Measurements from ENCODE around the gene FLACC1.

The FLACC1 gene

DNA sequence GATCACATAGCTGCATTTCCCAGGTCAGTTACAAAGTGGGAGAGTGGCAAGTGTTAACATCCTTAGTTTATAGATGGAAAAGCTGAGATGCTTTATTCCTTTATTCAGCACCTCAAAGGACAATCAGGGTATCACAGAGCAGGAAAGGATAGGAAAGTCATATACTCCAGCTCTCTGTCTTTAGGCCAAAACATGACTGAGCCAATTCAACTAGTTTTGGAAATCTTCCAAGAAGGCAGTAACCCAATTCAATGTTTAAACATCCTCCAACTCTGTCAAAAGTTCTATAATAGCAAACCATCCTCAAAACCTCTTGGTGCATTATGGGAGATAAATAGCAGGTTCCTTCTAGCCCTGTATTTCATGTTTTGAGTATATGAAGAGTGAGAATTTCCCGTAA, 71.6 kb downstream of the FLACC1 start:
- H3K36me3 ChIP-seq (ENCODE audit: control insufficient read depth in 1 of 2, insufficient read depth in 2 of 2, low read length in 2 of 2): peaks cover 36 to 49% of the 10 kb centered on the region in 2 donors
- no peak overlapping the region for H3K4me3 ChIP-seq (ENCODE audit: low read depth in 1 of 2, low read length in 2 of 2)
- no peak overlapping the region for H3K27ac ChIP-seq (ENCODE audit: low read depth, low read length)
- peaks cover 0 to 13% of the 10 kb centered on the region in 2 donors for H3K9me3 ChIP-seq (ENCODE audit: control insufficient read depth in 1 of 2, low read length in 2 of 2)
- H3K4me1 ChIP-seq (ENCODE audit: control insufficient read depth in 1 of 2, insufficient read depth in 2 of 2, low read length in 2 of 2): no peaks in the 10 kb centered on the region
- no peaks in the 10 kb centered on the region for H3K27me3 ChIP-seq (ENCODE audit: control insufficient read depth in 1 of 2, insufficient read depth in 2 of 2, low read length in 2 of 2)
- H3K9ac ChIP-seq (ENCODE audit: low read depth in 1 of 2, low read length in 2 of 2): no peak overlapping the region

- H3K4me1 ChIP-seq (ENCODE audit: control insufficient read depth in 1 of 2, insufficient read depth in 2 of 2, low read length in 2 of 2): no peaks in the 10 kb centered on the region
- no peak overlapping the region for H3K4me3 ChIP-seq (ENCODE audit: low read depth in 1 of 2, low read length in 2 of 2)
- H3K9me3 ChIP-seq (ENCODE audit: control insufficient read depth in 1 of 2, low read length in 2 of 2): no peaks in the 10 kb centered on the region
- no peak overlapping the region for H3K27ac ChIP-seq (ENCODE audit: low read depth, low read length)
- H3K27me3 ChIP-seq (ENCODE audit: control insufficient read depth in 1 of 2, insufficient read depth in 2 of 2, low read length in 2 of 2): no peaks in the 10 kb centered on the region
- peaks cover 30 to 42% of the 10 kb centered on the region in 2 donors for H3K36me3 ChIP-seq (ENCODE audit: control insufficient read depth in 1 of 2, insufficient read depth in 2 of 2, low read length in 2 of 2)
- no peak overlapping the region for H3K9ac ChIP-seq (ENCODE audit: low read depth in 1 of 2, low read length in 2 of 2)
Measured at GRCh38 chr2:201280191-201281040, 76.7 kb downstream of the FLACC1 start.

DNA sequence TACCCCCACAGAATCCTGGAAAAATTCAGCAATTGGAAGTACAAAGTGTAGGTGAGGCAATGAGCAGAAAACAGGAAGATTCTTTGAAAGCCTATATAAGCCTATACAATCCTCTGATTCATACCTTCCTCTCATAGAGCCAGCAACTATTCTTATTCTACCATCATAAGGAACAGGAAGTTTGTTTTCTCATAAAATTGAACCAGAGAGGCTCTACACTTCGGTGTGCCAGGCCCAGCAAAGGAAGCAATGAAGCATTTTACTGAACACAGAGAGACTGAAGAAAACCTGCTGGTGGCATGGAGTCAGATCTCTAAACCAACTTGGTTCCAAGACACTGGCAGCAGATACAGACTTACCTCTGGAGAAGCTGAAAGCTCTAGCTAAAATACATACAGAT, 78.1 kb downstream of the FLACC1 start:
- Histone ChIP-seq H3K36me3 (ENCODE audit: control insufficient read depth in 1 of 2, insufficient read depth in 2 of 2, low read length in 2 of 2) (peaks cover 25 to 44% of the 10 kb centered on the region in 2 donors), H3K9ac (ENCODE audit: low read depth in 1 of 2, low read length in 2 of 2) (no peak overlapping the region), H3K27ac (ENCODE audit: low read depth, low read length) (no peak overlapping the region), H3K4me3 (ENCODE audit: low read depth in 1 of 2, low read length in 2 of 2) (no peak overlapping the region), H3K9me3 (ENCODE audit: control insufficient read depth in 1 of 2, low read length in 2 of 2) (no peaks in the 10 kb centered on the region), H3K4me1 (ENCODE audit: control insufficient read depth in 1 of 2, insufficient read depth in 2 of 2, low read length in 2 of 2) (no peaks in the 10 kb centered on the region), H3K27me3 (ENCODE audit: control insufficient read depth in 1 of 2, insufficient read depth in 2 of 2, low read length in 2 of 2) (no peaks in the 10 kb centered on the region)

DNA sequence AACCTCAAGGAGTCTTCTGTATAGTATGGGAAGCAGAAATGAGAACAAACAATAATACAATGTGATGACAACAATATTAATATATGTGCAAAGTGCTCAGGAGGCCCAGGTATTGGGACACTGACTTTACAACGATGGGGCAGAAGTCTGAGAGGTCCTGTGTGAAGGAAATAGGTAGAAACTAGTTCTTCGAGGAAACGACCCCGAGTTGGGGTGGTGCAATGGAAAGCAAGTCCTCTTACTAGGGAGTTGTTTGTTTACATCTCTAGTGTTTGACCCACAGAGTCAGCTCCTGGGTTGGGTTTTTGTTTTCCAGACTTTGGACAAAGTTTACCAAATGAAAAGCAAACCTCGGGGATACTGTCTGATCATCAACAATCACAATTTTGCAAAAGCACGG, 80.6 kb downstream of the FLACC1 start:
- Histone ChIP-seq H3K4me3 (ENCODE audit: low read depth in 1 of 2, low read length in 2 of 2) (no peak overlapping the region), H3K4me1 (ENCODE audit: control insufficient read depth in 1 of 2, insufficient read depth in 2 of 2, low read length in 2 of 2) (no peaks in the 10 kb centered on the region), H3K9me3 (ENCODE audit: control insufficient read depth in 1 of 2, low read length in 2 of 2) (no peaks in the 10 kb centered on the region), H3K36me3 (ENCODE audit: control insufficient read depth in 1 of 2, insufficient read depth in 2 of 2, low read length in 2 of 2) (peaks cover 32 to 67% of the 10 kb centered on the region in 2 donors), H3K27ac (ENCODE audit: low read depth, low read length) (no peak overlapping the region), H3K27me3 (ENCODE audit: control insufficient read depth in 1 of 2, insufficient read depth in 2 of 2, low read length in 2 of 2) (no peaks in the 10 kb centered on the region), H3K9ac (ENCODE audit: low read depth in 1 of 2, low read length in 2 of 2) (no peak overlapping the region)

GRCh38 chr2:201275990-201276389, 81.2 kb downstream of the FLACC1 start:
- no peaks in the 10 kb centered on the region for H3K27me3 ChIP-seq (ENCODE audit: control insufficient read depth in 1 of 2, insufficient read depth in 2 of 2, low read length in 2 of 2)
- H3K4me3 ChIP-seq (ENCODE audit: low read depth in 1 of 2, low read length in 2 of 2): no peak overlapping the region
- H3K9ac ChIP-seq (ENCODE audit: low read depth in 1 of 2, low read length in 2 of 2): no peak overlapping the region
- no peak overlapping the region for H3K27ac ChIP-seq (ENCODE audit: low read depth, low read length)
- H3K9me3 ChIP-seq (ENCODE audit: control insufficient read depth in 1 of 2, low read length in 2 of 2): no peaks in the 10 kb centered on the region
- peaks cover 34 to 73% of the 10 kb centered on the region in 2 donors for H3K36me3 ChIP-seq (ENCODE audit: control insufficient read depth in 1 of 2, insufficient read depth in 2 of 2, low read length in 2 of 2)
- H3K4me1 ChIP-seq (ENCODE audit: control insufficient read depth in 1 of 2, insufficient read depth in 2 of 2, low read length in 2 of 2): no peaks in the 10 kb centered on the region

DNA sequence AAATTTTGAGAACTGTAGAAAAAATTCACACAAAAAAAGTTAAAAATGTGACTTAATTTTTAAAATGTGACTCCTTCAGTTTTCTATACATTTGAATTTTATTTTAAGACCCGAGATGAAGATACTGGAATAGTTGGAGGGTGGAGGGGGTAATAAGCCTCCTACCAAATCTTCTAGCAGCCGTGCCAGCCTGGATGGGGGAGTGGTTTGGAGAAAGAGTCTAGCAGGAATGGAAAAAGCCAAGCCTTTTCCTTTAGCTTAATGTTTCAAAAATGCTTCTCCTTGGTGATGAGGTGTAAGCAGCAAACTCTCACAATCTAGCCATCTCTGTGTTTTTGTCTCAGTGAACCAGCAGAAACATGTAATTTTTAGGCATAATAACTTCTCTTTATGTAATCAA, 82.1 kb downstream of the FLACC1 start:
- H3K4me1 ChIP-seq (ENCODE audit: control insufficient read depth in 1 of 2, insufficient read depth in 2 of 2, low read length in 2 of 2): no peaks in the 10 kb centered on the region
- H3K36me3 ChIP-seq (ENCODE audit: control insufficient read depth in 1 of 2, insufficient read depth in 2 of 2, low read length in 2 of 2): peaks cover 39 to 82% of the 10 kb centered on the region in 2 donors
- H3K27ac ChIP-seq (ENCODE audit: low read depth, low read length): no peak overlapping the region
- no peak overlapping the region for H3K4me3 ChIP-seq (ENCODE audit: low read depth in 1 of 2, low read length in 2 of 2)
- H3K27me3 ChIP-seq (ENCODE audit: control insufficient read depth in 1 of 2, insufficient read depth in 2 of 2, low read length in 2 of 2): no peaks in the 10 kb centered on the region
- H3K9ac ChIP-seq (ENCODE audit: low read depth in 1 of 2, low read length in 2 of 2): no peak overlapping the region
- H3K9me3 ChIP-seq (ENCODE audit: control insufficient read depth in 1 of 2, low read length in 2 of 2): no peaks in the 10 kb centered on the region

DNA sequence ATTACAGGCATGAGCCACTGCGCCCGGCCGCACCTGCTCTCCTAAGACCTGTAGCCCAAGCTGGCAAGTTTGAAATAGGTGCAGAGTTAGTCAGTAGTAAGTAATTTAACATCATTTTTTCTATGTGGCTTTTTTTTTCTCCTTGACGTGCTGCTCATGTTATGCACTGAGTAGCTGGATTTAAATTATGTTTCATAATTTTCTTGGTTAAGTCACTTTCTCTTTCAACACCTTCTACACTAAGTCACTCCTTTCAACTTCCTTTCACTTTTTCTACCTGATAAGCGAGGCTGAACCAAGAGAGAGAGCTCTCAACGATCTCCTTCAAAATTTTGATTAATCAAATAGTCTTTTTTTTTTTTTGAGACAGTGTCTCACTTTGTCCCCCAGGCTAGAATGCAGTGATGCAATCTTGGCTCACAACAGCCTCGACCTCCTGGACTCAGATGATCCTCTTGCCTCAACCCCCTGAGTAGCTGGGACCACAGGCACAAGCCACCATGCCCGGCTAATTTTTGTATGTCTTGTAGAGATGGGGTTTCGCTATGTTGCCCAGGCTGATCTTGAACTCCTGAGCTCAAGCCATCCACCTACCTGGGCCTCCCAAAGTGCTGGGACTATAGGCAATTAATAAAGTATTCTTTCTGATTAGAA, 83.7 kb downstream of the FLACC1 start:
- Histone ChIP-seq H3K9me3 (ENCODE audit: control insufficient read depth in 1 of 2, low read length in 2 of 2) (no peaks in the 10 kb centered on the region), H3K4me1 (ENCODE audit: control insufficient read depth in 1 of 2, insufficient read depth in 2 of 2, low read length in 2 of 2) (no peaks in the 10 kb centered on the region), H3K27ac (ENCODE audit: low read depth, low read length) (no peak overlapping the region), H3K4me3 (ENCODE audit: low read depth in 1 of 2, low read length in 2 of 2) (no peak overlapping the region), H3K27me3 (ENCODE audit: control insufficient read depth in 1 of 2, insufficient read depth in 2 of 2, low read length in 2 of 2) (no peaks in the 10 kb centered on the region), H3K36me3 (ENCODE audit: control insufficient read depth in 1 of 2, insufficient read depth in 2 of 2, low read length in 2 of 2) (peaks cover 27 to 86% of the 10 kb centered on the region in 2 donors), H3K9ac (ENCODE audit: low read depth in 1 of 2, low read length in 2 of 2) (no peak overlapping the region)

DNA sequence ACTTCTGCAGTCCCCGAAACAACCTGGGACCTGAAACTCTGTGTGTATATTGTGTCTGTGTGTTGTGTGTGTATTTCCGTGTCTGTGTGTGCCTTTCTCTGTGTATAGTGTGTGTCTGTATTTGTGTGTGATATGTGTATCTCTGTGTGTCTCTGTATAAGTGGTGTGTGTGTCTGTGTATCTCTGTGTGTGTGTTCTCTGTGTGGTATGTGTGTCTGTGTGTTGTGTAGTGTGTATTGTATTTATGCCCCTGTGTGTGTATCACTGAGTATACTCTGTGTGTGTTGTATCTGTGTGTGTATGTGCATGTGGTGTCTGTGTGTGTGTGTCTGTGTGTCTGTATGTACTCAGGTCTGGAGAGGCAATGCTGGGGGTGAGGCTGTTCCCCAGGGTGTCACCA, 85.2 kb downstream of the FLACC1 start:
- Histone ChIP-seq H3K4me1 (ENCODE audit: control insufficient read depth in 1 of 2, insufficient read depth in 2 of 2, low read length in 2 of 2) (no peaks in the 10 kb centered on the region), H3K9me3 (ENCODE audit: control insufficient read depth in 1 of 2, low read length in 2 of 2) (no peaks in the 10 kb centered on the region), H3K9ac (ENCODE audit: low read depth in 1 of 2, low read length in 2 of 2) (no peak overlapping the region), H3K36me3 (ENCODE audit: control insufficient read depth in 1 of 2, insufficient read depth in 2 of 2, low read length in 2 of 2) (peaks cover 32 to 90% of the 10 kb centered on the region in 2 donors), H3K4me3 (ENCODE audit: low read depth in 1 of 2, low read length in 2 of 2) (no peak overlapping the region), H3K27me3 (ENCODE audit: control insufficient read depth in 1 of 2, insufficient read depth in 2 of 2, low read length in 2 of 2) (no peaks in the 10 kb centered on the region), H3K27ac (ENCODE audit: low read depth, low read length) (no peak overlapping the region)

DNA sequence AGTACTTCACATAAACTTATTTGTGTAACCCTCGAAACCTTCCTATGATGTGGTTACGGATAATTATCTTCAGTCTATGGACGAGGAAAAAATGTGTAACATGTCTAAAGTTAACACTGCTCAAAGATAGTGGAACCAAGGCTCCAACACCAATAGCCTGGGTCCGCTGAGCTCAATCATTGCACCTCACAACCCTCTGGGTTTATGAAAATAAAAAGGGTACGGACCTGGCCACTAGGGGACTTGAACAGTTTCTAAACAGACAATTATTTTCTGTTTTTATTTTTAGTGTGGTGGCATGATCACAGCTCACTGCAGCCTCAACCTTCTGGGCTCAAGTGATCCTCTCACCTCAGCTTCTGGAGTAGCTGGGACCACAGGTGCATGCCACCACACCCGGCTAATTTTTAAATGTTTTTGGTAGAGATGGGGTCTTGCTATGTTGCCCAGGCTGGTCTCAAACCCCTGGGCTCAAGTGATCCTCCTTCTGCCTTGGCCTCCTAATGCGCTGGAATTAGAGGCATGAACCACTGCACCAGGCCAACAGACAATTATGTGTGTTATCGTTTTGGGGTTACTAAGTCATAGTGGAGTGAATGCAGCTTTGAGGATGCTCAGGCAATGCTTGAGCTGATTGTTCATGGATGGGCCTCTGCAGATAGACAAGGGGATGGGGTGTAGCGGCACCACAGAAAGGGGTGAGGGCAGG, 86.7 kb downstream of the FLACC1 start:
- H3K27me3 ChIP-seq (ENCODE audit: control insufficient read depth in 1 of 2, insufficient read depth in 2 of 2, low read length in 2 of 2): no peaks in the 10 kb centered on the region
- H3K36me3 ChIP-seq (ENCODE audit: control insufficient read depth in 1 of 2, insufficient read depth in 2 of 2, low read length in 2 of 2): peaks cover 22 to 81% of the 10 kb centered on the region in 2 donors
- no peak overlapping the region for H3K4me3 ChIP-seq (ENCODE audit: low read depth in 1 of 2, low read length in 2 of 2)

DNA sequence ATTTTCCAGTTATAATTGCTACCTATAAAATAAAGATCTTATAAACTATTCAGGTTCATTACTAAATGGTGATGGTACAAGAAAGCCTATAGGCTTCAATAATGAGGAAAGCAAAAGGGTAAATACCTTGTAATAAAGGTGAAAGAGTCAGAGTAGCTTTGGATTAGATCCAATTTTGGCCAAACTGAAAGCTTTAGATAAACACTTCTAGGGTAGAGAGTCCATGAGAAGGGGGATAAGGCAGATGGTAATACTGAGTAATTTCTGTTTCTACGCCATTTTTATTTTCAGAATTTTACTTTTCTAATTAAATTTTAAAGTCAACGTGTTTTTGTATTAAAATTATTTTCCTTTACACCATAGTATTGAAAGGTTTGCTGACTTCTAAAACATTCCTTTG, 87.4 kb downstream of the FLACC1 start:
- no peak overlapping the region for H3K4me3 ChIP-seq (ENCODE audit: low read depth in 1 of 2, low read length in 2 of 2)
- no peak overlapping the region for H3K9ac ChIP-seq (ENCODE audit: low read depth in 1 of 2, low read length in 2 of 2)
- H3K9me3 ChIP-seq (ENCODE audit: control insufficient read depth in 1 of 2, low read length in 2 of 2): no peaks in the 10 kb centered on the region
- peaks cover 18 to 74% of the 10 kb centered on the region in 2 donors for H3K36me3 ChIP-seq (ENCODE audit: control insufficient read depth in 1 of 2, insufficient read depth in 2 of 2, low read length in 2 of 2)
- no peaks in the 10 kb centered on the region for H3K27me3 ChIP-seq (ENCODE audit: control insufficient read depth in 1 of 2, insufficient read depth in 2 of 2, low read length in 2 of 2)
- H3K27ac ChIP-seq (ENCODE audit: low read depth, low read length): no peak overlapping the region
- H3K4me1 ChIP-seq (ENCODE audit: control insufficient read depth in 1 of 2, insufficient read depth in 2 of 2, low read length in 2 of 2): no peaks in the 10 kb centered on the region

More for the DNA sequence above, 86.7 kb downstream of the FLACC1 start:
- no peaks in the 10 kb centered on the region for H3K4me1 ChIP-seq (ENCODE audit: control insufficient read depth in 1 of 2, insufficient read depth in 2 of 2, low read length in 2 of 2)
- no peak overlapping the region for H3K9ac ChIP-seq (ENCODE audit: low read depth in 1 of 2, low read length in 2 of 2)
- no peak overlapping the region for H3K27ac ChIP-seq (ENCODE audit: low read depth, low read length)
- H3K9me3 ChIP-seq (ENCODE audit: control insufficient read depth in 1 of 2, low read length in 2 of 2): no peaks in the 10 kb centered on the region
